Spinal cord (tissue), 10 donors: ENCODE measurements around the gene STARD8. TPM values are rescaled to one million over a fixed set of nuclear protein-coding genes. Genes with fewer than 3 reads are reported as not detected.
A peak's percentile ranks its signal among the peaks of the same experiment; 100 is the strongest.
"Not testable (repeated sequence)": the region's sequence is repeated elsewhere in the genome, so short reads cannot be mapped to it uniquely, and the experiment has no call there.

Source experiments
- DNase-seq, 6 donors: peaks; one replicate each; pipeline versions ENCODE4 v3.0.0 to v3.0.0-alpha.2; 2013 to 2015; ENCODE audit warnings: low spot score in 6 of 6, low read depth in 4 of 6
- H3K27ac ChIP-seq: one replicate; pipeline ENCODE4 v1.5.1; 2013; ENCODE audit warnings: low read depth, low read length, control low read depth
- H3K27me3 ChIP-seq: one replicate; pipeline ENCODE4 v1.6.1; 2013; ENCODE audit warnings: low read length; ENCODE audit not compliant: control insufficient read depth, insufficient read depth
- H3K36me3 ChIP-seq: one replicate; pipeline ENCODE4 v1.6.1; 2013; ENCODE audit warnings: low read length; ENCODE audit not compliant: control insufficient read depth, insufficient read depth
- H3K4me1 ChIP-seq: one replicate; pipeline ENCODE4 v1.6.1; 2013; ENCODE audit warnings: low read length; ENCODE audit not compliant: control insufficient read depth, insufficient read depth
- H3K4me3 ChIP-seq: one replicate; pipeline ENCODE4 v1.5.1; 2013; ENCODE audit warnings: low read depth, low read length, control low read depth
- H3K9me3 ChIP-seq: one replicate; pipeline ENCODE4 v1.6.1; 2013; ENCODE audit warnings: low read length; ENCODE audit not compliant: control insufficient read depth, insufficient read depth
- WGBS: methylation state at CpG from one replicate; pipeline ENCODE4 v1.1.5; 2013; ENCODE audit warnings: missing lambda C conversion rate; ENCODE audit not compliant: insufficient coverage; 5-methylcytosine and 5-hydroxymethylcytosine counted together
- polyA plus RNA-seq, 2 donors: library from polyadenylated mRNA; unstranded; fragments of 120-200 nt; gene quantifications; one replicate each; pipeline ENCODE4 v1.2.1, GENCODE V29; 2013; ENCODE audit not compliant: insufficient read length in 2 of 2
- total RNA-seq, 2 donors: library from RNA; depleted of rRNA in 1 of 2; stranded (reverse); fragments of 120-200 nt in 1 of 2; fragments of >200 nt in 1 of 2; gene quantifications; one replicate each; pipeline versions ENCODE4 v1.2.3 to v1.2.4, GENCODE V29; 2013 to 2014
- donor health status: healthy.

STARD8 gene
- total and polyA plus RNA-seq, 4 donors = 6.8 to 9.3 (median 8.6) TPM

- Histone ChIP-seq H3K36me3 (no peaks in the 10 kb centered on the region), H3K4me1 (peaks cover 4% of the 10 kb centered on the region), H3K27me3 (peaks cover 18% of the 10 kb centered on the region), H3K9me3 (no peaks in the 10 kb centered on the region), H3K4me3 (peak overlapping the region; percentile 16), H3K27ac (no peak overlapping the region)
- 23% methylated on average over 55 of the region's 56 CpGs for WGBS
- peak in 2 of 6 donors; percentile 8 to 25 for DNase-seq
Measured at GRCh38 chrX:68686097-68686977, 38.9 kb downstream of the STARD8 start.

GRCh38 chrX:68688931-68689330, 41.5 kb downstream of the STARD8 start:
- not testable (repeated sequence) for H3K4me1 ChIP-seq
- WGBS = 92% methylated on average over 2 of the region's 8 CpGs
- peaks cover 15% of the 10 kb centered on the region for H3K27me3 ChIP-seq

GRCh38 chrX:68690936-68691501, 43.6 kb downstream of the STARD8 start:
- H3K27ac ChIP-seq = no peak overlapping the region
- no peak for DNase-seq
- no CpG with 5 or more reads among the region's 4 CpGs for WGBS
- H3K9me3 ChIP-seq = no peaks in the 10 kb centered on the region
- H3K36me3 ChIP-seq = no peaks in the 10 kb centered on the region
- peaks cover 4% of the 10 kb centered on the region for H3K27me3 ChIP-seq
- H3K4me1 ChIP-seq = peaks cover 20% of the 10 kb centered on the region
- H3K4me3 ChIP-seq = no peak overlapping the region

More at GRCh38 chrX:68688931-68689330, 41.5 kb downstream of the STARD8 start:
- not testable (repeated sequence) for H3K36me3 ChIP-seq, H3K4me3 ChIP-seq, H3K9me3 ChIP-seq, H3K27ac ChIP-seq, DNase-seq

GRCh38 chrX:68691921-68692320, 44.5 kb downstream of the STARD8 start:
- H3K9me3 ChIP-seq = no peaks in the 10 kb centered on the region
- H3K27ac ChIP-seq = no peak overlapping the region
- DNase-seq = no peak
- WGBS = 84% methylated on average over 2 of the region's 2 CpGs
- no peaks in the 10 kb centered on the region for H3K27me3 ChIP-seq
- no peak overlapping the region for H3K4me3 ChIP-seq
- no peaks in the 10 kb centered on the region for H3K36me3 ChIP-seq
- peaks cover 15% of the 10 kb centered on the region for H3K4me1 ChIP-seq

GRCh38 chrX:68692651-68693050, 45.2 kb downstream of the STARD8 start:
- no peak overlapping the region for H3K4me3 ChIP-seq
- no peaks in the 10 kb centered on the region for H3K36me3 ChIP-seq
- no peak overlapping the region for H3K27ac ChIP-seq
- H3K27me3 ChIP-seq = no peaks in the 10 kb centered on the region
- H3K9me3 ChIP-seq = no peaks in the 10 kb centered on the region
- H3K4me1 ChIP-seq = peaks cover 15% of the 10 kb centered on the region
- no CpG with 5 or more reads among the region's 1 CpG for WGBS
- DNase-seq = no peak

- no peaks in the 10 kb centered on the region for H3K36me3 ChIP-seq
- peak overlapping the region; percentile 62 for H3K4me3 ChIP-seq
- H3K9me3 ChIP-seq = no peaks in the 10 kb centered on the region
- DNase-seq = peak in 5 of 6 donors; percentile 24 to 83 (median 51)
- peaks cover 15% of the 10 kb centered on the region for H3K4me1 ChIP-seq
- no peaks in the 10 kb centered on the region for H3K27me3 ChIP-seq
- peak overlapping the region; percentile 52 for H3K27ac ChIP-seq
- 21% methylated on average over 77 of the region's 81 CpGs for WGBS
Measured at GRCh38 chrX:68693481-68694434, 46.3 kb downstream of the STARD8 start.

- Histone ChIP-seq H3K4me1 (peaks cover 15% of the 10 kb centered on the region), H3K9me3 (no peaks in the 10 kb centered on the region), H3K27ac (no peak overlapping the region), H3K27me3 (no peaks in the 10 kb centered on the region), H3K36me3 (no peaks in the 10 kb centered on the region), H3K4me3 (peak overlapping the region; percentile 62)
- 65% methylated on average over 14 of the region's 17 CpGs for WGBS
- DNase-seq = no peak
Measured at GRCh38 chrX:68694435-68695205, 47.2 kb downstream of the STARD8 start.

GRCh38 chrX:68695206-68695845, 47.9 kb downstream of the STARD8 start:
- Histone ChIP-seq H3K27me3 (no peaks in the 10 kb centered on the region), H3K9me3 (no peaks in the 10 kb centered on the region), H3K4me3 (no peak overlapping the region), H3K27ac (no peak overlapping the region), H3K4me1 (peaks cover 15% of the 10 kb centered on the region), H3K36me3 (no peaks in the 10 kb centered on the region)
- WGBS = 54% methylated on average over 2 of the region's 5 CpGs
- no peak for DNase-seq
